ENCODE results near the gene ZNF398. TPM values are rescaled to one million over a fixed set of nuclear protein-coding genes. Genes with fewer than 3 reads are reported as not detected.

Gene ZNF398
- total RNA-seq, 1 donor from 2014 or later, result 11.7 TPM

Other genes starting within 250 kb of the ZNF398 start
- 137 and 138 TPM in 2 replicates for gene PDIA4, start 118.9 kb upstream of the ZNF398 start, total RNA-seq
- 10.2 and 10.3 TPM in 2 replicates for gene ZNF786, start 56.7 kb upstream of the ZNF398 start, total RNA-seq
- 0.44 and 0.92 TPM in 2 replicates for gene ZNF425, start 21.1 kb upstream of the ZNF398 start, total RNA-seq
- 44.7 and 49.9 TPM in 2 replicates for gene ZNF282, start 48.1 kb downstream of the ZNF398 start, total RNA-seq
- 18.0 and 18.7 TPM in 2 replicates for gene ZNF212, start 92.2 kb downstream of the ZNF398 start, total RNA-seq
- 27.2 and 27.4 TPM in 2 replicates for gene ZNF783, start 114.7 kb downstream of the ZNF398 start, total RNA-seq